ENCODE results near the gene CREBBP.

The CREBBP gene

DNA sequence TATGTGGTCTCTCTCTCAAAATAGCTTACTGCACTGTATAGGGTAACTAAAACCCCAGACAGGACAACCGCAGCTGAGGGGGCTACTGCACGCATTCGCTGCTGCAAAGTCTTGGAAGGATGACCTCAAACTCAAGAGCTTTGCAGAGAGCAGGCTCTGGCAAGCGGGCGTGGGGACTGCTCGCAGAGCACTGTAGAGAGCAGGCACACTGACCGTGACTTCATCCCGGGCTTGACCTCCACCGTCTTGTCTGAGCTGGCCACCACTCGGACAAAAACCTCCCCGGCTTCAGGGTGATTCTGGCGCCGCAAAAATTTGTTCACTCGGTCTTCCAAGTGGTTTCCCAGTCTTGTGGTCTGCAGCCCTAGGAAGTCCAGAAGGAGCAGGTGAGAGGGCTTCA is 140.3 kb downstream of the CREBBP start:
- no peak overlapping the region for H2BK120ac ChIP-seq (ENCODE audit: low read depth, low read length)
- DNase-seq (ENCODE audit: low spot score): no peak
- no peak overlapping the region for H3K4ac ChIP-seq (ENCODE audit: low read length)
- H3K27me3 ChIP-seq (ENCODE audit: control insufficient read depth in 3 of 3, insufficient read depth in 3 of 3, low read depth in 1 of 3, low read length in 3 of 3): no peaks in the 10 kb centered on the region
- no peaks in the 10 kb centered on the region for H3K4me1 ChIP-seq (ENCODE audit: control insufficient read depth in 2 of 2, insufficient read depth in 1 of 2, low read depth in 1 of 2, low read length in 2 of 2)
- H3K36me3 ChIP-seq (replicated peaks in 1 of 2; ENCODE audit: control insufficient read depth in 2 of 2, insufficient read depth in 2 of 2, low read length in 2 of 2): peaks cover 63 to 95% of the 10 kb centered on the region in 2 donors
- H3K18ac ChIP-seq (ENCODE audit: low read length): no peak overlapping the region
- peaks cover 9% of the 10 kb centered on the region for H3K79me1 ChIP-seq (ENCODE audit: low read depth, low read length)
- H2BK5ac ChIP-seq (ENCODE audit: low read length): no peak overlapping the region
- no peak overlapping the region for H2AFZ ChIP-seq (ENCODE audit: low read length)
- H4K91ac ChIP-seq (ENCODE audit: low read depth, low read length, poor library complexity): no peak overlapping the region
- no peak overlapping the region for H3K4me3 ChIP-seq (ENCODE audit: low read length in 2 of 2)
- no CpG with 5 or more reads among the region's 14 CpGs for WGBS, 2 donors (ENCODE audit: extremely low coverage in 2 of 2, insufficient read length in 2 of 2, insufficient replicate concordance in 1 of 2)
- no peak overlapping the region for H4K8ac ChIP-seq (ENCODE audit: low read depth, low read length)
- H2BK15ac ChIP-seq (ENCODE audit: low read length): no peak overlapping the region
- H2AK5ac ChIP-seq (ENCODE audit: low read depth, low read length): no peak overlapping the region
- H3K9me3 ChIP-seq (replicated peaks in 1 of 2; ENCODE audit: control insufficient read depth in 2 of 2, insufficient read depth in 1 of 2, low read depth in 1 of 2, low read length in 2 of 2): peaks cover 0 to 5% of the 10 kb centered on the region in 2 donors
- no peak overlapping the region for H3K23ac ChIP-seq (ENCODE audit: low read depth, low read length, poor library complexity)
- no peak overlapping the region for H3K27ac ChIP-seq (replicated peaks; ENCODE audit: low read length)
- no peak overlapping the region for H3K4me2 ChIP-seq (ENCODE audit: insufficient read depth, low read length, poor library complexity, severe bottlenecking)
- no peak overlapping the region for H3K9ac ChIP-seq (ENCODE audit: low read depth, low read length, poor library complexity)
- no peak overlapping the region for H2BK12ac ChIP-seq (ENCODE audit: low read length)
- no peak overlapping the region for H3K14ac ChIP-seq (ENCODE audit: low read length)

DNA sequence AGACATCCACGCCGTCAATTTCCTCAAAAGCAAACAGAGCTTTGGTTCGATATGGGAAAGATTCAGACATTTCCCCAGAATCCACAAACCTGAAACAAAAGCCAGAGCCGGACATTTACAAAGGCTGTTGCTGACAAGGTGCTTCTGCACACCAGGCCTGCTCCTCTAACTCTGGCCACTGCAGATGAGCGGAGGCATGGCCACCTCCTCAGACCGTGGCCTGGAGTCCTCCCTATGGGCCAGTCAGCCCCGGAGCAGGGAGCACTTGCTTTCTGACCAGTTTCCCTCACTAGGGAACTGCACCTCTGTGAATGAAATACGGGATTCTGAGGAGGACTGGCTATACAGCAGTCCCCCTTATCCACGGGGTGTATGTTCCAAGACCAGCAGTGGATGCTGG is 140.9 kb downstream of the CREBBP start:
- Histone ChIP-seq H3K36me3 (replicated peaks in 1 of 2; ENCODE audit: control insufficient read depth in 2 of 2, insufficient read depth in 2 of 2, low read length in 2 of 2) (peaks cover 65 to 95% of the 10 kb centered on the region in 2 donors), H2AK5ac (ENCODE audit: low read depth, low read length) (no peak overlapping the region), H4K8ac (ENCODE audit: low read depth, low read length) (no peak overlapping the region), H3K4me3 (ENCODE audit: low read length in 2 of 2) (no peak overlapping the region), H2AFZ (ENCODE audit: low read length) (no peak overlapping the region), H3K79me1 (ENCODE audit: low read depth, low read length) (peaks cover 13% of the 10 kb centered on the region), H3K4me1 (ENCODE audit: control insufficient read depth in 2 of 2, insufficient read depth in 1 of 2, low read depth in 1 of 2, low read length in 2 of 2) (no peaks in the 10 kb centered on the region), H2BK15ac (ENCODE audit: low read length) (no peak overlapping the region), H3K27me3 (ENCODE audit: control insufficient read depth in 3 of 3, insufficient read depth in 3 of 3, low read depth in 1 of 3, low read length in 3 of 3) (no peaks in the 10 kb centered on the region), H3K4me2 (ENCODE audit: insufficient read depth, low read length, poor library complexity, severe bottlenecking) (no peak overlapping the region), H3K9ac (ENCODE audit: low read depth, low read length, poor library complexity) (no peak overlapping the region), H2BK120ac (ENCODE audit: low read depth, low read length) (no peak overlapping the region), H4K91ac (ENCODE audit: low read depth, low read length, poor library complexity) (no peak overlapping the region), H2BK12ac (ENCODE audit: low read length) (no peak overlapping the region), H3K9me3 (replicated peaks in 1 of 2; ENCODE audit: control insufficient read depth in 2 of 2, insufficient read depth in 1 of 2, low read depth in 1 of 2, low read length in 2 of 2) (peaks cover 0 to 5% of the 10 kb centered on the region in 2 donors), H3K18ac (ENCODE audit: low read length) (no peak overlapping the region), H3K4ac (ENCODE audit: low read length) (no peak overlapping the region), H3K23ac (ENCODE audit: low read depth, low read length, poor library complexity) (no peak overlapping the region), H3K14ac (ENCODE audit: low read length) (no peak overlapping the region), H3K27ac (replicated peaks; ENCODE audit: low read length) (no peak overlapping the region), H2BK5ac (ENCODE audit: low read length) (no peak overlapping the region)
- DNase-seq (ENCODE audit: low spot score): no peak
- WGBS, 2 donors (ENCODE audit: extremely low coverage in 2 of 2, insufficient read length in 2 of 2, insufficient replicate concordance in 1 of 2): no CpG with 5 or more reads among the region's 9 CpGs

GRCh38 chr16:3738541-3738940 is 142.0 kb downstream of the CREBBP start:
- Histone ChIP-seq H4K8ac (ENCODE audit: low read depth, low read length) (no peak overlapping the region), H2AK5ac (ENCODE audit: low read depth, low read length) (no peak overlapping the region), H3K14ac (ENCODE audit: low read length) (no peak overlapping the region), H3K4me3 (ENCODE audit: low read length in 2 of 2) (no peak overlapping the region), H2BK12ac (ENCODE audit: low read length) (no peak overlapping the region), H2BK5ac (ENCODE audit: low read length) (no peak overlapping the region), H2BK15ac (ENCODE audit: low read length) (no peak overlapping the region), H3K23ac (ENCODE audit: low read depth, low read length, poor library complexity) (no peak overlapping the region), H2BK120ac (ENCODE audit: low read depth, low read length) (no peak overlapping the region), H3K27me3 (ENCODE audit: control insufficient read depth in 3 of 3, insufficient read depth in 3 of 3, low read depth in 1 of 3, low read length in 3 of 3) (no peaks in the 10 kb centered on the region), H3K36me3 (replicated peaks in 1 of 2; ENCODE audit: control insufficient read depth in 2 of 2, insufficient read depth in 2 of 2, low read length in 2 of 2) (peaks cover 66 to 94% of the 10 kb centered on the region in 2 donors), H3K4me2 (ENCODE audit: insufficient read depth, low read length, poor library complexity, severe bottlenecking) (no peak overlapping the region), H3K4ac (ENCODE audit: low read length) (no peak overlapping the region), H3K9ac (ENCODE audit: low read depth, low read length, poor library complexity) (no peak overlapping the region), H3K18ac (ENCODE audit: low read length) (no peak overlapping the region), H3K9me3 (replicated peaks in 1 of 2; ENCODE audit: control insufficient read depth in 2 of 2, insufficient read depth in 1 of 2, low read depth in 1 of 2, low read length in 2 of 2) (peaks cover 0 to 12% of the 10 kb centered on the region in 2 donors), H2AFZ (ENCODE audit: low read length) (no peak overlapping the region), H3K27ac (replicated peaks; ENCODE audit: low read length) (no peak overlapping the region), H3K79me1 (ENCODE audit: low read depth, low read length) (peaks cover 18% of the 10 kb centered on the region), H4K91ac (ENCODE audit: low read depth, low read length, poor library complexity) (no peak overlapping the region), H3K4me1 (ENCODE audit: control insufficient read depth in 2 of 2, insufficient read depth in 1 of 2, low read depth in 1 of 2, low read length in 2 of 2) (no peaks in the 10 kb centered on the region)
- no CpG with 5 or more reads among the region's 8 CpGs for WGBS, 2 donors (ENCODE audit: extremely low coverage in 2 of 2, insufficient read length in 2 of 2, insufficient replicate concordance in 1 of 2)
- DNase-seq (ENCODE audit: low spot score): no peak

- Histone ChIP-seq H3K9me3 (replicated peaks in 1 of 2; ENCODE audit: control insufficient read depth in 2 of 2, insufficient read depth in 1 of 2, low read depth in 1 of 2, low read length in 2 of 2) (peaks cover 0 to 12% of the 10 kb centered on the region in 2 donors), H4K8ac (ENCODE audit: low read depth, low read length) (no peak overlapping the region), H2BK5ac (ENCODE audit: low read length) (no peak overlapping the region), H3K36me3 (replicated peaks in 1 of 2; ENCODE audit: control insufficient read depth in 2 of 2, insufficient read depth in 2 of 2, low read length in 2 of 2) (peaks cover 65 to 94% of the 10 kb centered on the region in 2 donors), H3K18ac (ENCODE audit: low read length) (no peak overlapping the region), H2AK5ac (ENCODE audit: low read depth, low read length) (no peak overlapping the region), H3K9ac (ENCODE audit: low read depth, low read length, poor library complexity) (no peak overlapping the region), H3K4ac (ENCODE audit: low read length) (no peak overlapping the region), H3K27ac (replicated peaks; ENCODE audit: low read length) (no peak overlapping the region), H3K79me1 (ENCODE audit: low read depth, low read length) (peaks cover 18% of the 10 kb centered on the region), H3K14ac (ENCODE audit: low read length) (no peak overlapping the region), H2BK12ac (ENCODE audit: low read length) (no peak overlapping the region), H4K91ac (ENCODE audit: low read depth, low read length, poor library complexity) (no peak overlapping the region), H2BK15ac (ENCODE audit: low read length) (no peak overlapping the region), H2BK120ac (ENCODE audit: low read depth, low read length) (no peak overlapping the region), H3K4me1 (ENCODE audit: control insufficient read depth in 2 of 2, insufficient read depth in 1 of 2, low read depth in 1 of 2, low read length in 2 of 2) (no peaks in the 10 kb centered on the region), H3K4me2 (ENCODE audit: insufficient read depth, low read length, poor library complexity, severe bottlenecking) (no peak overlapping the region), H3K27me3 (ENCODE audit: control insufficient read depth in 3 of 3, insufficient read depth in 3 of 3, low read depth in 1 of 3, low read length in 3 of 3) (no peaks in the 10 kb centered on the region), H2AFZ (ENCODE audit: low read length) (no peak overlapping the region), H3K23ac (ENCODE audit: low read depth, low read length, poor library complexity) (no peak overlapping the region), H3K4me3 (ENCODE audit: low read length in 2 of 2) (no peak overlapping the region)
- WGBS, 2 donors (ENCODE audit: extremely low coverage in 2 of 2, insufficient read length in 2 of 2, insufficient replicate concordance in 1 of 2): no CpG with 5 or more reads among the region's 5 CpGs
- DNase-seq (ENCODE audit: low spot score): no peak
Observed at GRCh38 chr16:3738128-3738527, 142.4 kb downstream of the CREBBP start.

Measured in neuronal stem cell (in vitro differentiated cells).